Pancreas (tissue), 10 donors: Measurements from ENCODE around the gene SPINDOC. TPM values are rescaled to one million over a fixed set of nuclear protein-coding genes. Genes with fewer than 3 reads are reported as not detected.

Experiments
- ATAC-seq, 4 donors: fragments of 200-7000 bp; cut with Tn5 transposase; one replicate each; pipeline versions ENCODE4 v1.8.0 to v1.9.1; 2020; ENCODE audit warnings: mild to moderate bottlenecking in 4 of 4, moderate library complexity in 4 of 4
- DNase-seq, 6 donors: peaks; one replicate each; pipeline ENCODE4 v3.0.0-alpha.2; 2020
- FAIRE-seq: peaks from 2 replicates; lab custom pipeline; 2012; peaks lifted over from hg19 to GRCh38; lab: Jason Lieb, UNC
- H3K27ac ChIP-seq, 4 donors: fragments of 200-600 bp; sonication (generic); 1 replicate in 3 of 4; 2 replicates in 1 of 4; pipeline versions ENCODE4 v1.5.0 to v1.8.0; 2020
- H3K27me3 ChIP-seq, 4 donors: fragments of 200-600 bp; one replicate each; pipeline ENCODE4 v1.8.0; 2021
- H3K36me3 ChIP-seq, 3 donors: fragments of 200-600 bp; sonication (generic) in 1 of 3; one replicate each; pipeline versions ENCODE4 v1.5.0 to v1.8.0; 2020 to 2021
- H3K4me1 ChIP-seq, 3 donors: fragments of 200-600 bp; one replicate each; pipeline ENCODE4 v1.8.0; 2021
- H3K4me3 ChIP-seq, 4 donors: fragments of 200-600 bp; sonication (generic) in 2 of 4; one replicate each; pipeline versions ENCODE4 v1.5.0 to v1.8.0; 2020 to 2021
- H3K9me3 ChIP-seq, 4 donors: fragments of 200-600 bp; one replicate each; pipeline ENCODE4 v1.8.0; 2021
- WGBS, 2 donors: extraction: QIAGEN DNeasy Blood & Tissue Kit; methylation state at CpG; one replicate each; pipeline ENCODE4 v1.1.7; 2013; 5-methylcytosine and 5-hydroxymethylcytosine counted together
- intact Hi-C, 3 donors: fragments of 100-400 bp; cut with DNase I; formaldehyde crosslinking; loops; one replicate each; pipeline versions ENCODE4 v1.11.1 to v1.14.2; 2022
- polyA plus RNA-seq, 2 donors: library from polyadenylated mRNA; stranded (reverse); fragments of 200-250 nt; gene quantifications; one replicate each; pipeline ENCODE4 v1.2.3, GENCODE V29; 2013
- total RNA-seq, 6 donors: library from RNA; stranded (reverse); fragmentation: NEBNext Ultra II Directional in 4 of 6; extraction: Animal tissue kit (Norgen Biotek cat#: 25700) in 4 of 6; gene quantifications; one replicate each; pipeline versions ENCODE4 v1.2.1 to v1.2.4, GENCODE V29; 2021 to 2023
- TF ChIP-seq, protein P1 (sequence below), 4 donors: fragments of 200-600 bp; sonication (generic) in 3 of 4; IDR thresholded peaks; one replicate each; pipeline versions ENCODE4 v1.5.0 to v1.8.0; 2021; ENCODE audit warnings: antibody characterized with exemption in 4 of 4
- donor health status: healthy with polysubstance abuse.
- donor health status: DM: no; HTN: no; CAD: no; lungs with moderate emphysema.
- donor health status: DM: no; HTN: no; CAD: no.
- donor health status: control.
- donor health status: control.
- donor health status: Bipolar disorder and iron deficiency.
- donor health status: DM: yes; HTN: yes; CAD: no.
- donor health status: DM: no; HTN: no; CAD: no.
- donor health status: DM: no; HTN: no; CAD: no.
- donor health status: DM: yes; HTN: yes; CAD: no.

Gene SPINDOC
- total and polyA plus RNA-seq, 8 donors: 2.5 to 8.3 (median 4.4) TPM

DNA sequence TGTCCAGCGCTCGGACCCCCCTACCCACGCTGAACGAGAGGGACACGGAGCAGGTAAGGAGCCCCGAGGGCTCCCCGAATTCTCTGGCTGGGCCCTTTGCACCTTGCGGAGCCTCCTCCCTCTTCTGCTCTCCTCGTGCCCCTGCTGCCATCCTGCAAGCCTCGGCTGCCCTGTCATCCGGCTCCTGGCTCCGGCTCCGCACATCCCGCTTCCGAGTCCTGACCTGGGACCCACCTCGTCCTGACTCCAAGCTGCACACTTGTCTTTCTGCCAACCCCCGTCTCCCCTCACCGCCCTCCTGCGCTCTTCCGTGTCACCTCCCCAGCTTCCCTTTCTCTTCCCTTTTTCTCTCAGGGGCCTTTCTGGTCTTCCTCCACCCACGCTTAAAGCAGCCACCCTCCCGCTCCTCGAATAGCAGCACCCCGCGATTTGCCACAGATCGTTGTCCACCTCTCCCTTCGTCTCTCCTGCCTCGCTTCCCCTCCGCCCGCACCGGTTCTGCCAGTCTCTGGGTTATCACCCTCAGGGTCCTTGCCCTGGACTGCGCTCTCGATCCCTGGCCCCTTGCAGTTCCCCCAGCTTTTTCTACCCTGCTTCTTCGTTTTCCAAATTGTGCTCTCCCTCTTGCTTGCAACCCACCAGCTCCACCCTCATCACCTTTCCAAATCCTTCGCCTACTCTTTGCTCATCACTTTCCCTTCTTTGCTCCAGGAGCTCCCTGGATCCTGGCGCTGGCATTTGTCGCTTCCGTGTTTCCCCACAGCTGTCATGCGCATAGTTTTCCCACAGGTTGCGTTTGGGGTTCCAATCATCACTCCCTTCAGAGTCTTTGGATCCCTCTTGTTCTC is 26.5 kb downstream of the SPINDOC start:
- peak; percentile 49 to 89 (median 59) for DNase-seq
- peaks cover 21 to 53% (median 45%) of the 10 kb centered on the region in 3 donors for H3K4me1 ChIP-seq
- intact Hi-C loops: loop anchor here in 2 of 3 donors (5.0 to 10.0 kb wide), 5 partner anchors 33 to 108 kb away; partner anchors contain the start of gene ZFTA (in 1 of the 2)

GRCh38 chr11:63840356-63841060 is 27.3 kb downstream of the SPINDOC start:
- peaks cover 29 to 60% (median 53%) of the 10 kb centered on the region in 3 donors for H3K4me1 ChIP-seq
- no peaks in the 10 kb centered on the region for H3K27me3 ChIP-seq
- FAIRE-seq (no peak), ATAC-seq (no peak), DNase-seq (no peak)
- WGBS, 2 donors: 1 to 2% methylated on average over 13 of the region's 13 CpGs
- no peaks in the 10 kb centered on the region for H3K9me3 ChIP-seq
- intact Hi-C loops: loop anchor here in 1 of 3 donors (5.0 kb wide), 1 partner anchor 47 kb away; no protein-coding TSS in a partner anchor
- H3K27ac ChIP-seq: peak overlapping the region; percentile 24 to 85 (median 72)
- H3K36me3 ChIP-seq: no peaks in the 10 kb centered on the region
- TF ChIP-seq, protein P1, sequence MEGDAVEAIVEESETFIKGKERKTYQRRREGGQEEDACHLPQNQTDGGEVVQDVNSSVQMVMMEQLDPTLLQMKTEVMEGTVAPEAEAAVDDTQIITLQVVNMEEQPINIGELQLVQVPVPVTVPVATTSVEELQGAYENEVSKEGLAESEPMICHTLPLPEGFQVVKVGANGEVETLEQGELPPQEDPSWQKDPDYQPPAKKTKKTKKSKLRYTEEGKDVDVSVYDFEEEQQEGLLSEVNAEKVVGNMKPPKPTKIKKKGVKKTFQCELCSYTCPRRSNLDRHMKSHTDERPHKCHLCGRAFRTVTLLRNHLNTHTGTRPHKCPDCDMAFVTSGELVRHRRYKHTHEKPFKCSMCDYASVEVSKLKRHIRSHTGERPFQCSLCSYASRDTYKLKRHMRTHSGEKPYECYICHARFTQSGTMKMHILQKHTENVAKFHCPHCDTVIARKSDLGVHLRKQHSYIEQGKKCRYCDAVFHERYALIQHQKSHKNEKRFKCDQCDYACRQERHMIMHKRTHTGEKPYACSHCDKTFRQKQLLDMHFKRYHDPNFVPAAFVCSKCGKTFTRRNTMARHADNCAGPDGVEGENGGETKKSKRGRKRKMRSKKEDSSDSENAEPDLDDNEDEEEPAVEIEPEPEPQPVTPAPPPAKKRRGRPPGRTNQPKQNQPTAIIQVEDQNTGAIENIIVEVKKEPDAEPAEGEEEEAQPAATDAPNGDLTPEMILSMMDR (IDR thresholded peaks at IDR 0.05): no peak
- peak overlapping the region; percentile 58 to 89 (median 79) for H3K4me3 ChIP-seq

More for the DNA sequence above, 26.5 kb downstream of the SPINDOC start:
- no peaks in the 10 kb centered on the region for H3K27me3 ChIP-seq
- WGBS, 2 donors: 0 to 1% methylated on average over 34 to 40 of the region's 40 CpGs
- FAIRE-seq (no peak), ATAC-seq (no peak)
- H3K9me3 ChIP-seq: no peaks in the 10 kb centered on the region
- H3K27ac ChIP-seq: peak overlapping the region; percentile 24 to 85 (median 72)
- H3K4me3 ChIP-seq: peak overlapping the region; percentile 58 to 89 (median 79)
- no peaks in the 10 kb centered on the region for H3K36me3 ChIP-seq
- TF ChIP-seq, protein P1 (IDR thresholded peaks at IDR 0.05): no peak

DNA sequence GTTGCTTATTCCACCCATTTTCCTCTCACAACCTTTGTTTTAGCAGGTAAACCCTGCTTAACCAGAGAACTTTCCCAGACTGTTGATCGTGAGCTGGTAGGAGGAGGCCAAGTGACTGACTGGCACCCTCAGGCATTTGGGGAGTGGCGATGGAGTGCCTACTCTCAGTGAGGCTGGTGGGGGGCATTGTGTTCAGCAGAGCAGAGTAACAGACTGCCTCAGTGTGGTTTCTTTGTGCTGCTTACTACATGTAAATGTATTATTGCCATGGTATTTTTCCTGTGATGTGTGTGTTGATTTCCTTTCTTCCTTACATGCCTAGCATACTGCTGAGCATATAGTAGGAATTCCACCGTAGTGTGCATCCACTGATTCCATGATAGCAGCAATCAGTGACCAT is 28.3 kb downstream of the SPINDOC start:
- Histone ChIP-seq H3K27me3 (no peaks in the 10 kb centered on the region), H3K9me3 (no peaks in the 10 kb centered on the region), H3K4me3 (peak overlapping the region in 2 of 4 donors; percentile 58 to 89), H3K36me3 (no peaks in the 10 kb centered on the region), H3K27ac (peak overlapping the region in 3 of 4 donors; percentile 17 to 85 (median 80)), H3K4me1 (peaks cover 40 to 71% (median 63%) of the 10 kb centered on the region in 3 donors)
- intact Hi-C loops: loop anchor here in 1 of 3 donors (5.0 kb wide), 1 partner anchor 46 kb away; no protein-coding TSS in a partner anchor
- TF ChIP-seq, protein P1 (IDR thresholded peaks at IDR 0.05): no peak
- FAIRE-seq (no peak), ATAC-seq (no peak), DNase-seq (no peak)
- 6 to 10% methylated on average over 3 of the region's 3 CpGs for WGBS, 2 donors

DNA sequence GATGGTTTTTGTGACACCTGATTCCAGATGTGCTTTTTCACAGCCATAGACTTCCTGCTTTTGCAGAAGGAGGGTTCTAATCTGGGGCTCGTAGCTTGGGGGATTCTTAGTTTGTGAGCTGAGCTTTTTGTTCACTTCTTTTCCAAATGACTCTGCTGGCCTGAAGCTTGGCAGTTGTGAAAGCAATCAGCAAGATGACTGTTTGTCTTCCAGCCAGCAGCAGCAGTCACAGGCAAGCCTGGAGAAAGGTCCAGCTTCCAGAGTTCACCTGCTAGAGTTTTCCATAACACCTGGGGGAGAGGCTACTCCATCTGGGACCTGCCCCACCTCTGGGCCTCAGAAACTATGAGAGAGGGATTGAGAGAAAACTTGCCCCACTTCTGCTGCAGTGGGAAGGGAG is 29.8 kb downstream of the SPINDOC start:
- 4 to 8% methylated on average over 1 of the region's 1 CpG for whole genome bisulfite sequencing, 2 donors
- H3K4me1 ChIP-seq: peaks cover 46 to 75% (median 74%) of the 10 kb centered on the region in 3 donors
- FAIRE-seq: no peak
- peak overlapping the region in 3 of 4 donors; percentile 17 to 85 (median 80) for H3K27ac ChIP-seq
- DNase-seq: peak in 3 of 6 donors; percentile 40 to 54 (median 46)
- intact Hi-C loops: loop anchor here in 1 of 3 donors (5.0 kb wide), 1 partner anchor 44 kb away; no protein-coding TSS in a partner anchor
- H3K27me3 ChIP-seq: no peaks in the 10 kb centered on the region
- TF ChIP-seq, protein P1 (IDR thresholded peaks at IDR 0.05): no peak
- H3K4me3 ChIP-seq: peak overlapping the region in 1 of 4 donors; percentile 24
- no peaks in the 10 kb centered on the region for H3K9me3 ChIP-seq
- H3K36me3 ChIP-seq: no peaks in the 10 kb centered on the region
- no peak for ATAC-seq
